Mesenchymal stem cell (in vitro differentiated cells and primary cell): ENCODE measurements around the gene ZNF451.

ENCODE experiments used
- DNase-seq: peaks from one replicate; pipeline ENCODE4 v3.0.0-alpha.2; 2013
- H2AFZ ChIP-seq: one replicate; pipeline ENCODE4 v1.6.1; 2013; ENCODE audit warnings: low read depth, mild to moderate bottlenecking, control low read depth, inconsistent platforms, low read length, moderate library complexity
- H2AK5ac ChIP-seq: 2 replicates; pipeline ENCODE4 v1.6.1; 2013; ENCODE audit warnings: low read length, moderate library complexity, mild to moderate bottlenecking, inconsistent platforms; ENCODE audit not compliant: severe bottlenecking
- H2BK120ac ChIP-seq: one replicate; pipeline ENCODE4 v1.6.1; 2013; ENCODE audit warnings: low read depth, mild to moderate bottlenecking, inconsistent platforms, low read length, moderate library complexity
- H2BK12ac ChIP-seq, 2 experiments: one replicate each; pipeline ENCODE4 v1.6.1; 2013; ENCODE audit warnings: inconsistent platforms in 2 of 2, low read length in 2 of 2, mild to moderate bottlenecking in 2 of 2, moderate library complexity in 2 of 2, control low read depth in 1 of 2
- H2BK15ac ChIP-seq: one replicate; pipeline ENCODE4 v1.6.1; 2013; ENCODE audit warnings: mild to moderate bottlenecking, low read depth, inconsistent platforms; ENCODE audit not compliant: poor library complexity, severe bottlenecking
- H2BK5ac ChIP-seq: 2 replicates; pipeline ENCODE4 v1.6.1; 2013; ENCODE audit warnings: low read depth, mild to moderate bottlenecking, low read length, control low read depth, inconsistent platforms; ENCODE audit not compliant: poor library complexity, severe bottlenecking
- H3K14ac ChIP-seq, 2 experiments: one replicate each; pipeline ENCODE4 v1.6.1; 2013; ENCODE audit warnings: inconsistent platforms in 2 of 2, low read length in 2 of 2, control low read depth in 1 of 2, mild to moderate bottlenecking in 1 of 2, moderate library complexity in 1 of 2
- H3K18ac ChIP-seq, 2 experiments: one replicate each; pipeline ENCODE4 v1.6.1; 2013; ENCODE audit warnings: inconsistent platforms in 2 of 2, low read length in 2 of 2, control low read depth in 1 of 2, low read depth in 1 of 2, mild to moderate bottlenecking in 1 of 2
- H3K23ac ChIP-seq, 2 experiments: one replicate each; pipeline ENCODE4 v1.6.1; 2013; ENCODE audit warnings: inconsistent platforms in 2 of 2, low read length in 2 of 2, mild to moderate bottlenecking in 2 of 2, moderate library complexity in 2 of 2, control low read depth in 1 of 2
- H3K27ac ChIP-seq: 2 replicates; pipeline ENCODE4 v1.5.1; 2013; ENCODE audit warnings: mild to moderate bottlenecking, moderate library complexity, low read length, control low read depth, inconsistent platforms; ENCODE audit not compliant: poor library complexity, severe bottlenecking
- H3K27me3 ChIP-seq, 2 experiments: 2 replicates each; pipeline versions ENCODE4 v1.6.1 to v1.7.0; 2013; ENCODE audit warnings: low read length in 2 of 2, mild to moderate bottlenecking in 2 of 2, moderate library complexity in 2 of 2, control low read depth in 1 of 2, inconsistent platforms in 1 of 2; ENCODE audit not compliant: control insufficient read depth in 1 of 2, insufficient read depth in 1 of 2
- H3K36me3 ChIP-seq, 2 experiments: 2 replicates each; pipeline versions ENCODE4 v1.6.1 to v1.7.0; 2013; ENCODE audit warnings: low read length in 2 of 2, control low read depth in 1 of 2, inconsistent platforms in 1 of 2, low read depth in 1 of 2, mild to moderate bottlenecking in 1 of 2; ENCODE audit not compliant: insufficient read depth in 2 of 2, control insufficient read depth in 1 of 2
- H3K4ac ChIP-seq, 2 experiments: one replicate each; pipeline ENCODE4 v1.6.1; 2013; ENCODE audit warnings: inconsistent platforms in 2 of 2, low read length in 2 of 2, mild to moderate bottlenecking in 2 of 2, moderate library complexity in 2 of 2, control low read depth in 1 of 2, low read depth in 1 of 2
- H3K4me1 ChIP-seq: 2 replicates; pipeline ENCODE4 v1.6.1; 2013; ENCODE audit warnings: low read depth, low read length, control low read depth; ENCODE audit not compliant: control insufficient read depth, insufficient read depth
- H3K4me2 ChIP-seq: 2 replicates; pipeline ENCODE4 v1.6.1; 2013; ENCODE audit warnings: low read length, mild to moderate bottlenecking, inconsistent platforms; ENCODE audit not compliant: poor library complexity, severe bottlenecking
- H3K4me3 ChIP-seq, 2 experiments: 2 replicates each; pipeline versions ENCODE4 v1.5.1 to v1.7.0; 2013; ENCODE audit warnings: low read length in 2 of 2, mild to moderate bottlenecking in 2 of 2, control low read depth in 1 of 2, low read depth in 1 of 2; ENCODE audit not compliant: insufficient read depth in 1 of 2
- H3K79me1 ChIP-seq: replicated peaks from 2 replicates; pipeline ENCODE4 v1.6.1; 2013; ENCODE audit warnings: mild to moderate bottlenecking, control low read depth, low read length, inconsistent platforms; ENCODE audit not compliant: poor library complexity, severe bottlenecking
- H3K9ac ChIP-seq: 2 replicates; pipeline ENCODE4 v1.7.0; 2013; ENCODE audit warnings: mild to moderate bottlenecking, low read length, moderate library complexity
- H3K9me3 ChIP-seq: 2 replicates; pipeline ENCODE4 v1.7.0; 2013; ENCODE audit warnings: mild to moderate bottlenecking, low read length; ENCODE audit not compliant: control insufficient read depth
- H4K8ac ChIP-seq: one replicate; pipeline ENCODE4 v1.6.1; 2013; ENCODE audit warnings: inconsistent platforms, mild to moderate bottlenecking, low read length, moderate library complexity
- H4K91ac ChIP-seq: one replicate; pipeline ENCODE4 v1.6.1; 2013; ENCODE audit warnings: mild to moderate bottlenecking, low read length, inconsistent platforms
- WGBS: methylation state at CpG from one replicate; pipeline ENCODE4 v1.1.7; 2013; ENCODE audit warnings: mixed read lengths; 5-methylcytosine and 5-hydroxymethylcytosine counted together

ZNF451 gene

GRCh38 chr6:57201718-57202117 lies 111.7 kb downstream of the ZNF451 start:
- H2AK5ac ChIP-seq = no peak overlapping the region
- H2BK12ac ChIP-seq = no peak overlapping the region
- H3K4ac ChIP-seq = no peak overlapping the region
- no peak overlapping the region for H3K23ac ChIP-seq
- H4K8ac ChIP-seq = no peak overlapping the region
- no peak overlapping the region for H3K9ac ChIP-seq
- no peak overlapping the region for H3K4me3 ChIP-seq
- H2BK120ac ChIP-seq = no peak overlapping the region
- H3K18ac ChIP-seq = no peak overlapping the region
- no peak overlapping the region for H2BK5ac ChIP-seq
- peaks cover 4% of the 10 kb centered on the region for H3K4me1 ChIP-seq
- peaks cover 22% of the 10 kb centered on the region for H3K79me1 ChIP-seq
- no peak for DNase-seq
- 87% methylated on average over 1 of the region's 1 CpG for WGBS
- no peaks in the 10 kb centered on the region for H3K9me3 ChIP-seq
- H3K36me3 ChIP-seq = peaks cover 7 to 39% of the 10 kb centered on the region in 2 experiments
- no peak overlapping the region for H3K14ac ChIP-seq
- no peak overlapping the region for H4K91ac ChIP-seq
- no peak overlapping the region for H2AFZ ChIP-seq
- no peak overlapping the region for H3K4me2 ChIP-seq
- H2BK15ac ChIP-seq = no peak overlapping the region
- no peaks in the 10 kb centered on the region for H3K27me3 ChIP-seq
- no peak overlapping the region for H3K27ac ChIP-seq

DNA sequence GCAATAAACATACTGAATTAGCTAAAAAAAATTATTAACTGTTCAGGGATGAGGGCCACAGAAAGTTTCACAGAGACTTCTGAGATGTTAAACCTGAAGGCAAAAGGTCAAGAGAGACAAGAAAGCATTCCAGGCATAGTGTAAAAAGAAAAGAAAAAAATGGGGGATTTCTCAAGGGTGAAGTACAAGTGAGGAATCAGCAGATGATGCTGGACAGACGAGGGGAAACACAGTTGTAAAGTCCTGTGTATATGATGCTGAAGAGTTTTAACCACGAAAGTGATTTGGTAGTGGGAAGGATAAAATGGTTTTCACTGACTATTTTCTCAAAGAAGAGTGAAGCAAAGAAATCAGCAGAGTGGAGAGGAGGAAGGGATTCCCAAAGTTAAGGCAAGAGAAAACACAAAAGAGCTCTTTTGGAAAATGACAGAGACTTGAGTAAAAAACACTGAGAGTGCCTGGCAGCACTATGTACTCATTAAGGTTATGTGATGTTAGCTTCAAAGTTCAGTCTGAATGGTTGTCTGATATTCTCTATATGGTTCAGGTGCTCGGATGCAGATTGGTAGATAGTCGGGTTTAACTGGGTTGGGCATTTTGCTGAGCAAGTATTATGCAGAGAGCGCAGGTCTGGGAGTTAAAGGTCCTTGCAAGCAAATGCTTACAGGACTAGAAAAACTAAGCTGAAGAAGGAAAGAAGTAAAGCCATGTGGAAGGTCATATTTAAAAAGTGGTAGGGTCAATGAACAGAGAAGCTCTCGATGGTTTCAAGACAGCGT lies 115.8 kb downstream of the ZNF451 start:
- no peak overlapping the region for H2BK15ac ChIP-seq
- no peak overlapping the region for H4K8ac ChIP-seq
- H3K4ac ChIP-seq = no peak overlapping the region
- WGBS = 84% methylated on average over 7 of the region's 7 CpGs
- no peak overlapping the region for H2BK12ac ChIP-seq
- H3K79me1 ChIP-seq = peaks cover 10% of the 10 kb centered on the region
- no peaks in the 10 kb centered on the region for H3K9me3 ChIP-seq
- no peak overlapping the region for H3K18ac ChIP-seq
- peak; percentile 50 for DNase-seq
- no peak overlapping the region for H3K4me2 ChIP-seq
- H2BK120ac ChIP-seq = no peak overlapping the region
- no peak overlapping the region for H3K23ac ChIP-seq
- H4K91ac ChIP-seq = no peak overlapping the region
- H2AFZ ChIP-seq = no peak overlapping the region
- no peak overlapping the region for H2AK5ac ChIP-seq
- no peak overlapping the region for H2BK5ac ChIP-seq
- H3K4me1 ChIP-seq = no peaks in the 10 kb centered on the region
- no peak overlapping the region for H3K14ac ChIP-seq
- no peak overlapping the region for H3K4me3 ChIP-seq
- H3K27ac ChIP-seq = no peak overlapping the region
- H3K27me3 ChIP-seq = no peaks in the 10 kb centered on the region
- peaks cover 3 to 41% of the 10 kb centered on the region in 2 experiments for H3K36me3 ChIP-seq
- H3K9ac ChIP-seq = peak overlapping the region; percentile 4

- H3K18ac ChIP-seq = no peak overlapping the region
- H3K14ac ChIP-seq = no peak overlapping the region
- no peak overlapping the region for H2BK5ac ChIP-seq
- no peak overlapping the region for H2AK5ac ChIP-seq
- H3K27me3 ChIP-seq = no peaks in the 10 kb centered on the region
- no peak overlapping the region for H3K23ac ChIP-seq
- no peak overlapping the region for H3K4me2 ChIP-seq
- H3K36me3 ChIP-seq = peaks cover 3 to 39% of the 10 kb centered on the region in 2 experiments
- no peak overlapping the region for H3K27ac ChIP-seq
- no peak overlapping the region for H3K4ac ChIP-seq
- no peak overlapping the region for H4K8ac ChIP-seq
- H2BK120ac ChIP-seq = no peak overlapping the region
- H3K4me1 ChIP-seq = peaks cover 2% of the 10 kb centered on the region
- H3K4me3 ChIP-seq = no peak overlapping the region
- no peak overlapping the region for H2BK15ac ChIP-seq
- WGBS = no CpG with 5 or more reads among the region's 2 CpGs
- peak; percentile 78 for DNase-seq
- no peak overlapping the region for H4K91ac ChIP-seq
- no peaks in the 10 kb centered on the region for H3K9me3 ChIP-seq
- no peak overlapping the region for H3K9ac ChIP-seq
- no peak overlapping the region for H2BK12ac ChIP-seq
- peaks cover 8% of the 10 kb centered on the region for H3K79me1 ChIP-seq
- H2AFZ ChIP-seq = no peak overlapping the region
Observed at GRCh38 chr6:57207141-57207540, 117.2 kb downstream of the ZNF451 start.

GRCh38 chr6:57207872-57208271 lies 117.9 kb downstream of the ZNF451 start:
- Histone ChIP-seq H2AK5ac (no peak overlapping the region), H3K18ac (no peak overlapping the region), H3K4me2 (no peak overlapping the region), H2BK12ac (no peak overlapping the region), H2BK5ac (no peak overlapping the region), H4K8ac (no peak overlapping the region), H3K9me3 (no peaks in the 10 kb centered on the region), H3K79me1 (peaks cover 7% of the 10 kb centered on the region), H3K14ac (no peak overlapping the region), H3K4me3 (no peak overlapping the region), H3K36me3 (peaks cover 3 to 37% of the 10 kb centered on the region in 2 experiments), H3K27me3 (no peaks in the 10 kb centered on the region), H3K9ac (no peak overlapping the region), H2AFZ (no peak overlapping the region), H3K27ac (no peak overlapping the region), H3K4ac (no peak overlapping the region), H2BK15ac (no peak overlapping the region), H2BK120ac (no peak overlapping the region), H3K23ac (no peak overlapping the region), H4K91ac (no peak overlapping the region), H3K4me1 (peaks cover 2% of the 10 kb centered on the region)
- WGBS = 98% methylated on average over 4 of the region's 4 CpGs
- DNase-seq = no peak
